HG03342 (cell line): ENCODE data around the gene FAM53B.

Experiments
- ATAC-seq: cut with Tn5 transposase; IDR thresholded peaks from one replicate; pipeline ENCODE4 v1.9.1; 2021; ENCODE audit warnings: mild to moderate bottlenecking, moderate library complexity; ENCODE audit not compliant: unreplicated experiment

Gene FAM53B

GRCh38 chr10:124698545-124699469, 45.4 kb downstream of the FAM53B start:
- ATAC-seq = no peak

- no peak for ATAC-seq
Measured at GRCh38 chr10:124697837-124698544, 46.2 kb downstream of the FAM53B start.

DNA sequence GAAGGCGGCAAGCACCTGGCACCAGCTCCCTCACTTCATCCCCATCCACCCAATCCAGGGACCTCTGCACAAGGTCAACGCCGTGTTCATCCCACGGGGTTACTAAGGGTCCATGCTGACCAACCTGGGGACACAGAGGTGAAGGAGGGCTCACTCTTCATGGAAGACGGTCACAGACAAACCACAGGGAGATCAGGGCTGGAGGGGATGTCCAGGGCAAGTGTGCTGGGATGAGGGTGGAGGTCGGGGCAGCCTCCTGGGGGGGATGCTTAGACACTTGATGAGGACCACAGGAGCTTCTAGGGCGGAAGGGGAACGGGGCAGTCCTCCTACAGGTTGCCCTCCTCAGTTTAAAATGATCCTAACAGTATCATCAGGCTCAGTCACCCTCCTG, 46.7 kb downstream of the FAM53B start:
- no peak for ATAC-seq

- peak; percentile 64 for ATAC-seq
Measured at GRCh38 chr10:124696446-124697392, 47.5 kb downstream of the FAM53B start.

DNA sequence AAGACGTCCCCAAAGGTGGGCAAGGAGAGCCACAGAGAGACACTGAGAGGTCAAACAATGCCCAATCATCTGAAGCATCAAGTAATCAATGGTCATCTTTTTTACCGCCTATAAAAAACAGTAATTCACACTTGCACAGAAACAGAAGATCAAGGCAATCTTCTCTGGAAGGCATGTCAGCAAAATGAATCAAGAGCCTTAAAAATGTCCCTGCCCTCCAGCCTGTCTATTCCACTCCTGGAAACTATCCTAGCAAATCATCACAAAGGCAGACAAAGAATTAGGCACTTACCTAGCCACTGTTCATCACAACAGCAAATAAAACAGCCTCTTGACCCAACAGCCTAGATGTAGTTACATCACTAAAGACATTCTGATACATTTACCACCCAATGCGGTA, 48.9 kb downstream of the FAM53B start:
- ATAC-seq = no peak

- ATAC-seq = no peak
Measured at GRCh38 chr10:124694481-124695220, 49.5 kb downstream of the FAM53B start.

DNA sequence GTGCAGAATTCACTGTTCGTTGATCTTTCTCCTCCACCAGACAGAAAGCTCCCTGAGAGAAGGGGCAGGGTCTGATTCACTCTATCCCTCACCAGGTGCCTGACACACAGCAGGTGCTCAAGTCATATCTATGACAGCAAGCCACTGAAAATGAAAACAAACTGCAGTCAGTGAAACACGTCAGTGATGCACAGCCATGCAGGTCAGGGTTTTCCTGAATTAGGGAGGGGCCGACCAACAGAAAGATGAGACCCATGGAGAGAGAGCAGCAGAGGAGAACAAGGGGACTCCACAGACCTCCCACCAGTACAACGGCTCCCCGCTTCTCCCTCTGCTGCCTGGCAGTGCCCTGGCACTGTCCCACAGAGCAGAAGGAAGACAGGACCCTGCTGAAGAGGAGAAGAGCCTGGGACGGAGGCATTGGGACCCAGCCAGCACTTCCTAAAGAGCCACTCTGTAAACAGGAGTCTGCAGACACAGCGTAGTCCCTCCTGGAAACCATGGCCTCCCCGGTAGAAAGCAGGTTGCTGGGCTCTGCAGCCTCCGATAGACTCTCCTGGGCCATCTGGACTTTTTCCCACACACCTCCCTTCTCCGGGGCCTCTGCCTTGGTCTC, 50.3 kb downstream of the FAM53B start:
- ATAC-seq = no peak

- ATAC-seq = no peak
Measured at GRCh38 chr10:124693396-124693795, 50.8 kb downstream of the FAM53B start.

- ATAC-seq = no peak
Measured at GRCh38 chr10:124692100-124692446, 52.1 kb downstream of the FAM53B start.

GRCh38 chr10:124691421-124692099, 52.6 kb downstream of the FAM53B start:
- ATAC-seq = no peak

GRCh38 chr10:124691002-124691401, 53.2 kb downstream of the FAM53B start:
- ATAC-seq = no peak

DNA sequence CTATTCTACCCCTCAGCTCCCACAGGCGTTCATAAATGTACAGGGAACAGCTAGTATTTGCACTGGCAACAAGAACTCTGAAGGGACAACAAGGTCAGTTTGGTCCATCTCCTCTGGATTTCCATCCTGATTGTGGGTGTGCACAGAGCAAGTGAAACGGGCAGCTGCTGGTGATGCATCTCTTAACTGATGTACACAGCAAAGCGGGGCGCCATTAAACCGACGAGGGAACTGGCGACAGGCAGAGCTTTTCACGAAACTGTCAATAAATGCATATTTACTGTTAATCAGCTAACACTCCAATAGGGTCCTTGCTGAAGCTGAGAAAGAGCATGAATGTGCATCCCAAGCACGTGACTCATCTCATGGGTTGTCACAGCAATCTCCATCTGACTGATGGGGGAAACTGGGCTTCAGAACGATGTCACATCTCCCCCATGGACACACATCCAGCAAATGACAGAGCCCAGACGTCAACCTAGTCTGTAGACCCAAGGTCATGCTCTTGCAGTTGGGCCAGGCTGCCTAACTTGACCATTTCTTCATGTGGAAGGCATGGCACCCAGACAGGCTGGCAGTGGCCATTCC, 54.2 kb downstream of the FAM53B start:
- no peak for ATAC-seq

DNA sequence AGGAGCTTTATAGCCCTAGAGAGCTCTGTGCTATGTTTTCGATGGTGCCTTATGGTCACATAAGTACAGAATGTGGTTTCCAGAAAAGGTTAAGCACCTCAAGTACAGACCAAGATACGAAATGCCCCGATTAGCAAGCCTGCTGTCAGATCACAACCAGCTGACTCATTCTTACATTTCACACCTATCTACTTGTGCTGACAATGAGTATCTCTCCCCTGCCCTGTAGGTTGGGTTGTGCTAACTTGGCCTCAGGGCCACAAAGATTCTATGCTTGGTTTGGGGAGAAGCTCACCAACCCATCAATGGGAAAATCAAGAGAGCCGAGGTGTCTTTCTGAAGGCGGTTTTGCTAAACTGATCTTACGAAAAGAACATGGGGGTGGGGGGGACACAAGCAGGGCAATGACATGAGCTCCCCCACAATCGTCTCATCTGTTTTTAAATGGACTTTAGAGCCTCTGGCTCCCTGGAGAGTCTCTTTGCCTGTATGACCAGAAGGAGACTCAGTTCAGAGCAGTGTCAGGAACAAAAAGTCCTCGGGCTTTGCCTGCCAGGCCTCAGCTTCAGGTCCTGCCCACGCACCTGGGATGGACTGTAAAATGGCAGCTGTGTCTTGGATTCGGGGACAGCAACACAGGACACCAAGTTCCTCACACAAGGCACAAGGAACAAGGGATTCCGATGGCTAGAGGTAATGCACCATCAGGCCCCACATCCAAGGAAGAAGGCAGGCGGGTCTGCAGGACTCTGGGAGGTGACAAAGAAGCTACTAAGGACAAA, 55.1 kb downstream of the FAM53B start:
- peak; percentile 83 for ATAC-seq

- no peak for ATAC-seq
Measured at GRCh38 chr10:124688386-124688785, 55.8 kb downstream of the FAM53B start.

GRCh38 chr10:124686707-124687376, 57.3 kb downstream of the FAM53B start:
- no peak for ATAC-seq

DNA sequence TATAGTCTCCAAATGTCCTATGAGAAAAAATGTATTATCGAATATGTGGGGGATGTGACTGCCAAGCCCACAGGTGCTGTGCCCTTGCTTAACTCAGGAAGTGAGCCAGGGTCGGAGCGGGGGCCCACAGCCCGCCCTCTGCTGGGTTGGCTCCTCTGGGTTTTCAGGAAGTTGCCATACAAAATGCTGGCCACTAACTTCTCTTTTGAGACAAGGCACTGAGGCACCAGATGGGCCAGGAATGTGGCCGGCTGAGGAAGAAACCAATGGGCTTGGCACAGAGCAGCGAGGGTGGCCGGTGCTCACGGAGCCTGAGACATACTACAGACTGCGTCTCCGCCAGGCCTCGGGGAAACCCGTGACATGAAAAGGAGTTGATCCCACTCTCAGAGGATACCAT, 58.9 kb downstream of the FAM53B start:
- no peak for ATAC-seq

DNA sequence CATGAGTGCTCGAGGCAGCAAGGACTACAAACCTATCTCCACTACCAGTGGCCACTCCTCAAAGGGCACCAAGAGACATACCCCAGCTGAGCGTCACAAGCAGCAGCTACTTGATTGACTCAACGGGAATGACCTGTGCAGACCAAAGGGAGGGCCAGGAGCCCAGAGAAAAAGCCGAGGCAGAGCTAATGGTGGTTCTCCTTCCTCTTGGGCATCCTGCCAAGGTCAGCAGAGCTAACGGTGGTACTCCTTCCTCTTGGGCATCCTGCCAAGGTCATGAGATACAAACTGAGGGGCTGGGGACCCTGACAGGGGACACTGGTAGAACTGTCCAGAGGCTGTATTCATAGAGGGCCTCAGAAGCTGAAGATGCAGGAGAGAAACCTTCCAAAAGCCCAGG, 60.4 kb downstream of the FAM53B start:
- ATAC-seq = no peak
